Upper lobe of right lung (tissue), 1 donor: ENCODE measurements around the gene RASSF4. TPM values are rescaled to one million over a fixed set of nuclear protein-coding genes. Genes with fewer than 3 reads are reported as not detected.
A peak's percentile ranks its signal among the peaks of the same experiment; 100 is the strongest.

ENCODE experiments used
- ATAC-seq: fragments of 200-7000 bp; cut with Tn5 transposase; one replicate; pipeline ENCODE4 v1.9.1; 2020; ENCODE audit warnings: mild to moderate bottlenecking, moderate library complexity
- DNase-seq: peaks from one replicate; pipeline ENCODE4 v3.0.0-alpha.2; 2020
- H3K27ac ChIP-seq: fragments of 200-600 bp; one replicate; pipeline ENCODE4 v1.8.0; 2022
- H3K27me3 ChIP-seq: fragments of 200-600 bp; one replicate; pipeline ENCODE4 v1.8.0; 2022; ENCODE audit warnings: mild to moderate bottlenecking
- H3K36me3 ChIP-seq: fragments of 200-600 bp; one replicate; pipeline ENCODE4 v1.8.0; 2022
- H3K4me1 ChIP-seq: fragments of 200-600 bp; one replicate; pipeline ENCODE4 v1.8.0; 2022
- H3K4me3 ChIP-seq: fragments of 200-600 bp; one replicate; pipeline ENCODE4 v1.8.0; 2022; ENCODE audit warnings: mild to moderate bottlenecking
- H3K9me3 ChIP-seq: fragments of 200-600 bp; one replicate; pipeline ENCODE4 v1.8.0; 2022
- CTCF ChIP-seq: fragments of 200-600 bp; IDR thresholded peaks from one replicate; pipeline ENCODE4 v1.8.0; 2022; ENCODE audit warnings: antibody characterized with exemption
- intact Hi-C: fragments of 100-400 bp; cut with DNase I; formaldehyde crosslinking; loops from one replicate; pipeline ENCODE4 v1.11.0; 2022
- total RNA-seq: library from RNA; stranded (reverse); fragmentation: NEBNext Ultra II Directional; extraction: Animal tissue kit (Norgen Biotek cat#: 25700); gene quantifications from one replicate; pipeline ENCODE4 v1.2.1, GENCODE V29; 2021
- donor health status: DM: no; HTN: yes; CAD: no; lungs with severe emphysema.

The RASSF4 gene
- total RNA-seq, 1 donor from 2014 or later, result 40.9 TPM

GRCh38 chr10:44928462-44928861 lies 31.1 kb upstream of the RASSF4 start:
- DNase-seq (no peak), ATAC-seq (no peak)
- no peak for TF ChIP-seq CTCF
- intact Hi-C loops, result no loop called here
- Histone ChIP-seq H3K9me3 (no peaks in the 10 kb centered on the region), H3K4me1 (no peaks in the 10 kb centered on the region), H3K27ac (no peak overlapping the region), H3K27me3 (no peaks in the 10 kb centered on the region), H3K4me3 (no peak overlapping the region), H3K36me3 (no peaks in the 10 kb centered on the region)

GRCh38 chr10:44929356-44930255 lies 30.0 kb upstream of the RASSF4 start:
- ATAC-seq, result no peak
- H3K4me3 ChIP-seq, result no peak overlapping the region
- no peak for TF ChIP-seq CTCF
- H3K27me3 ChIP-seq, result no peaks in the 10 kb centered on the region
- no peaks in the 10 kb centered on the region for H3K36me3 ChIP-seq
- no peaks in the 10 kb centered on the region for H3K9me3 ChIP-seq
- H3K4me1 ChIP-seq, result no peaks in the 10 kb centered on the region
- no peak overlapping the region for H3K27ac ChIP-seq
- intact Hi-C loops, result loop anchor here (5.0 kb wide), 1 partner anchor 43 kb away; no protein-coding TSS in a partner anchor
- no peak for DNase-seq

GRCh38 chr10:44930904-44931620 lies 28.5 kb upstream of the RASSF4 start:
- Histone ChIP-seq H3K27me3 (no peaks in the 10 kb centered on the region), H3K9me3 (no peaks in the 10 kb centered on the region), H3K27ac (no peak overlapping the region), H3K4me1 (peaks cover 7% of the 10 kb centered on the region), H3K4me3 (no peak overlapping the region), H3K36me3 (no peaks in the 10 kb centered on the region)
- DNase-seq (no peak), ATAC-seq (peak; percentile 59)
- TF ChIP-seq CTCF, result no peak
- intact Hi-C loops, result loop anchor here (5.0 kb wide), 1 partner anchor 41 kb away; no protein-coding TSS in a partner anchor

- peaks cover 13% of the 10 kb centered on the region for H3K4me1 ChIP-seq
- H3K27ac ChIP-seq, result no peak overlapping the region
- ATAC-seq (no peak), DNase-seq (no peak)
- no peak for TF ChIP-seq CTCF
- no peaks in the 10 kb centered on the region for H3K36me3 ChIP-seq
- intact Hi-C loops, result loop anchor here (5.0 kb wide), 1 partner anchor 40 kb away; no protein-coding TSS in a partner anchor
- H3K4me3 ChIP-seq, result no peak overlapping the region
- no peaks in the 10 kb centered on the region for H3K9me3 ChIP-seq
- no peaks in the 10 kb centered on the region for H3K27me3 ChIP-seq
Measured at GRCh38 chr10:44931621-44932516, 27.7 kb upstream of the RASSF4 start.
